GM21515 (cell line): ENCODE measurements around the gene CRTC1.

Source experiments
- ATAC-seq: cut with Tn5 transposase; IDR thresholded peaks from one replicate; pipeline ENCODE4 v1.9.1; 2021; ENCODE audit not compliant: unreplicated experiment

The CRTC1 gene

GRCh38 chr19:18780631-18781030, 97.2 kb downstream of the CRTC1 start:
- no peak for ATAC-seq

GRCh38 chr19:18781047-18781600, 97.6 kb downstream of the CRTC1 start:
- ATAC-seq, result no peak

- no peak for ATAC-seq
Measured at GRCh38 chr19:18781885-18782527, 98.5 kb downstream of the CRTC1 start.

- ATAC-seq, result no peak
Measured at GRCh38 chr19:18782559-18783225, 99.2 kb downstream of the CRTC1 start.

- no peak for ATAC-seq
Measured at GRCh38 chr19:18783958-18784785, 100.7 kb downstream of the CRTC1 start.

- no peak for ATAC-seq
Measured at GRCh38 chr19:18784786-18785120, 101.3 kb downstream of the CRTC1 start.

- no peak for ATAC-seq
Measured at GRCh38 chr19:18785179-18786124, 102.0 kb downstream of the CRTC1 start.

GRCh38 chr19:18788529-18789421, 105.3 kb downstream of the CRTC1 start:
- ATAC-seq, result no peak

- ATAC-seq, result no peak
Measured at GRCh38 chr19:18789422-18789869, 106.0 kb downstream of the CRTC1 start.

- ATAC-seq, result no peak
Measured at GRCh38 chr19:18789883-18790565, 106.5 kb downstream of the CRTC1 start.

GRCh38 chr19:18790566-18791314, 107.3 kb downstream of the CRTC1 start, which contains the start of gene COMP:
Gene COMP (minus strand): TSS chr19:18791305. CDS start chr19:18791269, 36 bp downstream.
- no peak for ATAC-seq

- no peak for ATAC-seq
Measured at GRCh38 chr19:18791315-18791678, 107.8 kb downstream of the CRTC1 start.

- ATAC-seq, result no peak
Measured at GRCh38 chr19:18792661-18793060, 109.2 kb downstream of the CRTC1 start.

- no peak for ATAC-seq
Measured at GRCh38 chr19:18793144-18794028, 109.9 kb downstream of the CRTC1 start.

- no peak for ATAC-seq
Measured at GRCh38 chr19:18794029-18794313, 110.5 kb downstream of the CRTC1 start.

- ATAC-seq, result no peak
Measured at GRCh38 chr19:18794692-18795091, 111.2 kb downstream of the CRTC1 start.

GRCh38 chr19:18795540-18795939, 112.1 kb downstream of the CRTC1 start:
- no peak for ATAC-seq
